GM19468 (cell line): Measurements from ENCODE around the gene STAT4.

Experiments used
- ATAC-seq: cut with Tn5 transposase; IDR thresholded peaks from one replicate; pipeline ENCODE4 v1.9.1; 2021; ENCODE audit warnings: mild to moderate bottlenecking, moderate library complexity, moderate number of reproducible peaks; ENCODE audit not compliant: unreplicated experiment; ENCODE audit errors: extremely low read depth

The STAT4 gene

DNA sequence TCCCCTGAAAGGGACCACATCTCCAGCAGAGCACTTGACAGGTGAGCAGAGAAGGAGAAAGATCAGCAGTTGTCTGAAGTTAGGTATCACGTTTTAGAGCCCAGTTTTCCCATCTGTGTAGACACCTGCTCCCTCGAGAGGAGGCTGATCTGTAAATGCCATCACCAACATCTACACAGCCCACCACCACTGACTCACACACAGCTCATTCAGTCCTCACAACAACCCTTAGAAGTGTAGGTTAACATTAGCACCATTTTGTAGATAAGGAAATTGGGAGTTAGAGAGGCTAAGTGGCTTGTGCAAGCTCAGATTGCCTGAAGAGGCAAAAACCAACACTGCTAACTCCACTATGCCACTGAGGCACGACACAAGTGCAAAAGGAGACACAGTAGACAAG, 99.6 kb downstream of the STAT4 start:
- ATAC-seq, result no peak

DNA sequence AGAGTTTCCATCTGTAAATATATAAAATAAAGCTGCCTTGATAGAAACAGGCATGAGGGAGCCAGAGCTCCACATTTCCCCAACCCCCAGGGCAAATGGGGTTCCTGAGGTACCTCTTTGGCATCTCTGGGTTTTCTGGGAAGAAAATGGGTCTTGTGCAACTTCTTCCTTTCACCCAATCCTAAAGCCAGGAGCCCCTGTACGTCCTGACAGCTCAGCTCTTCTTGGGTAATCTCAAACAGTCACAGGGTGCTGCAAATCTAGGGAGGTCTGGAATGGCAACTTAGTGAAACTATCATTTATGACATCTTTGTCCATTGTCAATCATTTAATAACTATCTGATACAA, 100.2 kb downstream of the STAT4 start:
- no peak for ATAC-seq

DNA sequence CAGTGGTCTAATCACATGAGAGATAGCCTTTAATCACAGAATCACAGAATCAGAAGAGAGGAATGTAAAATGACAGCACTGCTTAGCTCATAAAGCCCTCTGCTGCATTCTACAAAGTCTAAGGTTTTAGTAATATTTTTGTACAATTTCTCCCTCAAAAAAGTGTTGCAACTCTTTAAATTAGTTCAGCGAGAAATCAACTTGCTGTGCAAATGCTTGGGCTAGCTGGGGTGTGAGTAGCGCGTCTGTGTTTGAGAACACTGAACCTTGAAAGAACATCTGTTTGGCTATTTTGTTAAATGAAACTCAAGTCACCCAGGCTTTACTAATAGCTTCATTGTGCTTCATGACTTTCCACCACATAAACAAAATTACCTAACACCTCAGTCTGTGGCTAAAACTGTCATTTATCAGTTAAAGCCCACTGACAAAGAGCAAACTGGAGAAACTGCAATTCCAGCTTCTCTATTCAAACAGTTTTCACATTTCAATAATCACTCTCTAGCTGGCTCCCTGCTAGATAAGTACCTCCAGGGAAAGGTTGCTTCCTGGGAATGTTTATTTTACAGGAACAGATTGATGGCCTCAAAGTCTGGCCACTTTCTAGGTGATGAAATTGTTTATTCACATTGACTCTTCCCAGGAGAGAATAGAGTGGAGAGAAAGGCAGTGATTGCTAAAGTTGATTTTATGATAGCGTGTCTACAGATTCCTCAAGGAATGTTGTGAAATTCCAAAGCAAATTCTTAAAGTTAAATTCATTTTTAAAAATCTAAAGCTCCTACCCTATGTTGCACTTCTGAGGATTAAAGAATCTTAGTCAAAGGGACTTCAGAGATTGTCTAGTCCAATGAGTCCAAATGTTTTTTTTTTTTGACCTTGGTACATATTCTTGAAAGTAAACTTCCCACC, 100.8 kb downstream of the STAT4 start:
- ATAC-seq, result peak; percentile 84

DNA sequence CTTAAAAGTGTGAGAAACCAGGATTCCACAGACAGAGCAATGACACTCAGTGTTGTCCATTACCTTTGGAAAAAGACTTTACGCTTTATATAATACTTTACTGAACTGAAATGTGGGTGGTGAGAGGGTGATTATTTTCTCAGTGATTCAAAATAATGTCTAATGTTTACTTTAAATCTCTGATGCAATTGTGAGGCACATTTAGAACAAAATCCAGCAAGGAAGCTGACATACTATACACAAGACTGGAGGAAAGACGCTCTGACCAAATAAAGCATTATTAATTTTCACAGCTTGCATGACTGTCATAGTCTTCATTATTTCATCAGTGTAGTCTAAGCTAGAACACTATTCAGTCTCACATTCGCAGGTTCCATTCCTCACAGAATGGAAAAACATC, 102.7 kb downstream of the STAT4 start:
- no peak for ATAC-seq

DNA sequence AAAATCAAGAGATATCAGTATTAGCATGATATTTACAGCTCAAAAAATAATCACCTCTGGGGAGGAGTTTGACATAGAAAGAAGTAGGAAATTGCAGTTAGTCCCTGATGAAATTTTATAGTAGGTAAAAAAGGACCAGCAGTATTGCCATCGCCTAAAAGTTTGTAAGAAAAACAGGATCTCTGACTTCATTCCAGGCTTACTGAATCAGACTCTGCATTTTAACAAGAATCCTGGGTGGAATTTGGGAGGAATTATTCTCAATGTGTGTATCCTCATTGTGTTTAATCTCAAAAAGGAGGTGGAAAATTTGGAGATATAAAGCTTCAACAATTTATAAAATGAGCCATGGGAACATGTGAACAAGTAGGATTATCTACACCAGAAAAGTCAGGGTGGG, 105.7 kb downstream of the STAT4 start:
- ATAC-seq, result no peak

DNA sequence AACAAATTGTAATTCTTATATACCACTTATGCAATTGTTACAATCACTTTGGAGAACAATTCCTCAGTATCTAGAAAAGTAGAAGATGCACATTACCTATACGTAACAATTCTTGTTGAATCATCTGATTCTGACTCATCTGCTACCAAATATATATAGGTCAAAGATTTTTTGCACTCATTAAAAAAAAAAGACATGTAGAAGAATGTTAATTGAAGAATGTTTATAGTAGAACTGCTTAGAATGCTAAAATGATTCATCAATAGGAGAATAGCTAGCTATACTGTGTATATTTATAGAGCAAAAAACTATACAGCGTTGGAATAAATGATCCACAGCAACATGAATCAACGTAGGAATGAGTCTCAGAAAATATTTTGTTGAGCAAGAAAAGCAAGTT, 107.4 kb downstream of the STAT4 start:
- no peak for ATAC-seq

DNA sequence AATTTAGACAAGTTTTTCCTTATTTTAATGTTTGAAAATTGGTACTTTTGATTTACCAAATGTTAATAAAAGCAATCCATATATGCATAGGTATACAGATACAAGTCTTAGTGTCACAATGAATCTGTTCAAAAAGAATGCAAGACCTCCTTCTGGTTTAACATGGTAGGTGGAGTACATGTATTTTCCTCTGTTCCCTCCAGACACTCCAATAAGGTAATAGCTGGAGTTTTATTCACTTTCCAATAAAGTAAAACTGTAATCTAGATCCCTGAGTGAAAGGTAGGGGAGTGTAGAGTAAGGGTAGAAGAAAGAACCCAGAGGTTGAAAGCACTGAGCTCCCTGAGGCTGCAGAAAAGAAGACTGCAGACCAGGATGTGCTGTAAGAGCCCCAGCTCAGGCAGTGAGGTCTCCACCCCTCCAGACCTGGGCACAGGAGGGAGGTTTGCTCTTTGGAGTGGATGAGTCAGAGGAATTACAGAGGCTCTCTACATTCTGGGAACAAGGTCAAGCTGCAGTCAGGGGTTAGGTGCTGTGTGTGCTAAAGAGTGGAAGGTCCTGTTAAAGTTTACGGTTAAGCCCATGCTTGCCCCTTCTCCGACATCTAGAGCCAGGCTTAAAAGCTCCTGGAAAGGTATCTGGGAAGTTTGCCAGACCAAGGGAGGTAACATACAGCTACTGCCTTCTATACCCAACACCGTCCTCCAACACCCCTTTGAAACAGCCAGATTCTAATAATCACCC, 109.2 kb downstream of the STAT4 start:
- ATAC-seq, result no peak

DNA sequence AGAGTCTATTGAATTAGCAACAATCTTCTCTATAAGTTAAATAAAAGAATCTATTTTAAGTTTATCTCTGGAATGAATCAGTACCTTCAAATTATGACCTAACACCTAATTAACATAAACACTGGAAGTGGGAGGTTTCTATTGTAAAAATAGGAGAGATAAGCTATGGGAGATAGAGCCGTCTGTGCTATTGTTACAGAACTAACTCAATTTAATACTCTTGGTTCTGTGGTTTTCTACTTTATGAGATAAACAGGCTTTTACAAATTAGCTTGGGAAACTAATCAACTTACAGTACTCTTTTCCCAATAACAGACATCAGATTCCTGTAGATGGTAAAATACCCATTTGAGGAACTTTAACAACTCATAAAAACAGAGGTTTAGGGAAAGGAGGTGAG, 111.2 kb downstream of the STAT4 start:
- no peak for ATAC-seq

DNA sequence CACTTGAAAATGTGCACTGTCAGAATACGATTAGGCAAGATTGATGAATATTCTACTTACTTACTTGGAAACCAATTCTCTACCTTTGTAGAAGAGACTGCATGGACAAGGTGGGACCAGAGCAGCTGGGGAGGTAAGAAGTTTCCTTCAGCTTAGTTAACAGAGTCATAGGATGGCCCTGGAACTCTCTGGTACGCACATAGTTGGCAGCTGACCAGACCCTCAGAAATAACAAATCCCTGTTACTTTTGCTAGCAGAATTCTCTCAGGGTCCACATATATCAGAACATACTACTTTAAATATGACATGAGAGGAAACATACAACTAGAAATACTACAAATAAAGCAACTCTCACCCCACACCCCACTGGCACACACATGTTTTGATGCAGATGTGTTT, 112.1 kb downstream of the STAT4 start:
- no peak for ATAC-seq

DNA sequence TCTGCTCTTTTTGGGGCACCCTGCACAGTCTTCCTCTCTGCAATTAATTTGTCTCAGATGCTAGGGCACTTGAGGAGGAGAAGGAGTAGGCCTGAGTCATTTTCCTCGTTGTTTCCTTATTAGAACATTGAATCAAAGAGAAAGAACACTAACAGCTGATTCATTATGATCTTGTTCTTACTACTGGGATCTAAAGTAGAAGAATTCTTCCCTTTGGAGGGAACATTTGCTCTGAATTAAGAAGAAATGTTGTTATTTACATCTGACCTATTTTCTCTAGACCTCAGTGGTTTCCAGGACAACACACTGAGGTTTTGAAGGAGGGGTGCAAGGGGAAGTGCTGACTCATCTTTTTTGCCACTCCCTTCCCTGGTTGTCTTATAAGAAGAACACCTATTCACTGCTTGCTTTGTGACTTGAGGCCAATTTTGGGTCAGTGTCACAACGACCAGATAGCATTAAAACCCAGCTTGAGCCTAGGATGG, 112.5 kb downstream of the STAT4 start:
- ATAC-seq, result no peak

DNA sequence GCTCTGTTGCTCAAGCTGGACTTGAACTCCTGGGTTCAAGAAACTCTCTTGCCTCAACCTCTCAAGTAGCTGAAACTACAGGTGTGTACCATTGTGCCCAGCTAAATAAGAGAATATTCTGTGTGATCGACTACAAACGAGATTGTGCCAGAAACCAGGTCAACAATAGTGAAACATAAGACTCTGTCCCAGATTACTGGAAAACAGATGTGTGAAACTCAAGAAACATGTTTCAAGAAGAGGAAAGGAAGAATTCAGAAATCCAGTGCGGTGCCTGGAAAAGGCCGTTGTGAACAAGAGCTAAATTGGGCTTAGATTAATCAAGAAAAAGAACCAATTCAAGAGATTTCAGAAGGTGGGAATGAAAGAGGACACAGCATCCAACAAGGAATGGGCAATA, 113.4 kb downstream of the STAT4 start:
- ATAC-seq, result no peak

DNA sequence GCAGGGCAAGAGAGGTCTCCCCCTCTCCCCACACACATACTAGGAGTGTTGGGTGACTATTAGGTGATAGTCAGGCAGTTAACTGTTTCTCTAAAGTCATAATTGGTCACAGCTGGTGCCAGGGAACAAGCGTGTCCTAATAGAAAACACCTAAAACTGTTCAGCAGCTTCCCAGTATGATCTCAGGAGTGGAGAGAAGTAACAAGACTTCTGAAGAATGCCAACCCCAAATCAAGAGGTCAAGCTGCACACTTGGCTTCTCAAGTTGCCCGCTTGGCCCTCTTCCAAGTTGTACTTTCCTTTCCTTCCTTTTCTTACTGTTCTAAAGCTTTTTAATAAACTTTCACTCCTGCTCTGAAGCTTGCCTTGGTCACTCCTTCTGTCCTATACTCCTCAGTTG, 114.4 kb downstream of the STAT4 start:
- ATAC-seq, result no peak

DNA sequence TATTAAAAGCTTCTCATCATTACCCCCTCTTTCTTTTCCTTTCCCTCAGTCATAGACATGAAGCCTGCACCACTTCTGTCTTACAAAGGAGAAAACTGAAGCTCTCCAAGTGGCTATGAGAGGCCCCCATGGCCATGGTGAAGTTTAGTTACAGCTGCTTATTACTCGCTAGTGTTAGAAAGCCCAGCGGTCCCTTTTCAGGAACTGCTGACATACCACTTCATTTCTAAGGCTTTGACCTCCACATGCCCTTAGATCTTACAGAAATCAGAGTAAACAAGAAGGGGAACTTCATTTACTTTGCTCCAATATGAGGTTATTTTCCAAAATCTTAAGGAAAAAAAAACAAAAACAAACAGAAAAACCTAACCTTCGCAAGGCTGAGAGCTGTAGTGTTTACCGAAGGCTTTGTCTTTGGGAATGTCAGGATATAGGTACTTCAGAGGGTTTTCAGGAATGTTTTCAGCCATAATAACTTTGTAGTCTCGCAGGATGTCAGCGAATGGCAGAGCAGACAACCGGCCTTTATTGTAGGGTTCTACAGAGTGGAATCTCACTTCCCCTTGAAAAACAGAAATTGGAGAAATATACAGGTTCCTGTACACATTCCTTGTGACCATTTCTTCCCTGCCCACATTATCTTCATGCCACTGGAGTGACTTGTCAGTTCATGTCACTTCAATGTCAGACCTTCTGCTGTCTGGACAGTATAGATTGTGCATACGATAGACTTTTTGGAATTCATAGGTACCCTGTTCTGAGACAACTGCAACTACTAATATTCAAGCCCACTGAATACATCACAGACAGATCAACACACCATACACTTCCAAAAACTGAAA, 118.0 kb downstream of the STAT4 start:
- ATAC-seq, result no peak

DNA sequence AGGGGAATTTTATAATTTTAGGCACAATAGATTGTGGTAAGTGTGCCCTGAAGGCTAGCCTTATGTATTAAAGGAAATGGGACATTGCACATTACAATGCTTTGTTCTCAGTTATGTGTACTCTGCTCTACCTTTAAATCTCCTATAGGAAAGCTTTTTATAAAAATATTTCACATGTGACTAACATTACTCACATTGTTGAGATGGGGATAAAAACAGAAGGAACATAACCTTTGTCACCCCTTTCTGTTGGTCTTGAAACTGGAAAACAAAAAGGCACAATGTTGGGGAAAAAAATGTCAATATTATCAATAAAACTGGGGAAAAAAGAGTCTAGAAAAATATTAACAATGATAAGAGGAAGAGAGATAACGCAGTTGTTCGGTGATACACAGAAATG, 119.5 kb downstream of the STAT4 start:
- no peak for ATAC-seq

DNA sequence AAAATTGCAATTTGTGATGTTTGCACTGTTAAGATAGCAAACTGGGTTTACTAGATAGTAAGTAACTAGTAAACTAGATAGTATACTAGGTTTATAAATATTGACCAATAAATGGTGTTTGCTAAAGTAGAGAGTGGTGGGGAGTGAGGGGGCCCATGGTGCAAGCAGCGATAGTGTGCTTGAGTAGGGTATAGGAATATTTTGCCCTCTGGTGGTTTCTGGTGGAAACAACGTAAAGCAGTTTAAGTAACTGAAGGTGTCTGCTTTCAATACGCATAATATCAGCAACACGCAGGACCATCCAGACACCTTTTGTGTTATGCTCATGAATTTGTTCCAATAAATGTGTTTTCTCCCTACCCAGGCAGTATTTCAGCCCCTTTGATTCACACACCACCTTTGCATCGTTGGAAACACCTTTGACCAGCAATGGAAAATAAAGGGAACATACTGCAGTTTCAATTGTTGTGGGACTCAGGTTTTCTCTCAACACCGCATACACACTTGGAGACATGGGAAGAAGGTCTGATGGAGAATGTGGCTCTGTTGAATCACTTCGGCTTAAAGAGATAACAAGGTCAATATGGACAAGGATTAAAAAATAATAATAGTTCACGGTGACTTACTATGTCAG, 120.2 kb downstream of the STAT4 start:
- peak; percentile 59 for ATAC-seq

DNA sequence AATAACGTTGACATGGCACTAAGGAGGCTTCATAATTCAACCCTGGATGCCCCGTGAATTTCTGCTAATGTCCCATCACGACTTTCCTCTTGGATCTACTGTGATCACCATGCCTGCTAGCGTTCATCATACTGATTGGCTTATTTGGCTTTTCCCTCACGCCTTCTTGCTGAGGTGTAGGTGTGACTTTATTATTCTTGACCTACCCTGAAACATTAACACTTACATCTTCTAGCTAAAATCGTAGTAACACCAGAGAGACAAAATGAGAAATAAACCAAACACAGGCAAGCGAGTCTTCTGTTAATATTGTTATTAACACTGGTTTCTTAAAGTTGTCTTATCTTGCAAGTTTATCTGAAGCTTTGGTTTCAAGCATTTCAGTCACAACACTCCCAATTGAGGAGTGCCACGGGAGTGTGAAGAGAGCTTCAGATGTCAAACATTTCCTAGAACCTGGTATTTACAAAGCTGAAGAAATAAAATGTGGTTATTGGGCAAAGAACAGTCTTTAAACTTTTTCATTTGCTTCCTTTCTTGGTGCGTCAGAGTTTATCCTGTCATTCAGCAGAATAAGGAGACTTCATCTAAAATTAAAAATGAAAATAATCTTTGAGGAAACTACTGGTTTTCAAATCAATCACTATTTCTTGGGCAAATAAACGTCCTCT, 121.4 kb downstream of the STAT4 start:
- no peak for ATAC-seq

DNA sequence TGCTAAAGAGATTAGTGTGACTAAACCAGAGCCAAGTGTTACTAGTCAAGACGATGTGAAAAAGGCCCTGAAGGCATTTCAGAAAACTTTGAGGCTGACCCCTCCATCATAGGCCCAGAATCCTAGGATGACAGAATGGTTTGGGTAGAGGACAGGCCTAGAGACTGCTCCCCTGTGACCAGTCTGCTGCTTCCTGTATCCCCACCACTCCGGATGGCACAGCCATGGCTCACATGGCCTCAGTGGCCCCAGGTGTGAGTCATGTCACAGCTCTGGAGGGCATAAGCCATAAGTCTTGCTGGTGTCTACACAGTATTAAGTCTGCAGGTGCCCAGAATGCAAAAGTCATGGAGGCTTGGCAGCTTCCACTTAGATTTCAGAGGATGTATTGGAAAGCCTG, 124.4 kb downstream of the STAT4 start:
- no peak for ATAC-seq

DNA sequence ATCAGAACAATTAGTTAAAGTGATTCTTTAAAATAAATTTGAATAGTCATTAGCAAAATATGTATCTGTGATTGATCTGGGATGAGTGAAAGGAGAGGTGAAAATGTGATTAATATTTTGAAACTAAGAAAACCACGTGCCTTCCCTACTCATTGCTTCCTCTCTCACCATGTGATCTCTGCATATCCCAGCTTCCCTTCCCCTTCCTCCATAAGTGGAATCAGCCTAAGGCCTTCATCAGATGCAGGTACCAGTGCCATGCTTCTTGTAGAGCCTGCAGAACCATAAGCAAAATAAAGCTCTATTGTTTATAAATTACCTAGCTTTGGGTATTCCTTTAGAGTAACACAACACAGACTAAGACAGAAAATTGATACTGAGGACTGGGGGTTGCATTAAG, 125.7 kb downstream of the STAT4 start:
- ATAC-seq, result no peak

DNA sequence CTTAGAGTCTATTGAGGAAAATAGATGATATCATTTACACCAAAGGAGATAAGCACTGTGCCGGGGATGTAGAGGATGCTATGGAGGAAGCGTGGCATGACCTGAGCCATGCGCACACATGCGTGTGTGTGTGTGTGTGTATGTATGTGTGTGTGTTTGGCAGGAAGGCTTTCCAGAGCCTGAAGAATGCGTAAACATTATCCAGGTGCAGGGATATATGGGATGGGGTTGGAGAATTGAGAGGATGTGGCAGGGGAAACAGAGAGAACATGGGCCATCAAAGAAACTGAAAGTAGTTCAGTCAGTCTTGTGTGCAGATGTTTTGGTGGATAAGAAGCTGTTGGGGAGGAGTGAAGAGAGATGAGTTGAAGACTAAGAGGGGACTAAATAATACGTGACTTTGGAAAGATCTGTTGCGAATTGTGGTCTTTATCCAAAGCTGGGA, 127.5 kb downstream of the STAT4 start:
- no peak for ATAC-seq
